A549 (cell line): ENCODE measurements around the gene CRYZL1. TPM values are rescaled to one million over a fixed set of nuclear protein-coding genes. Genes with fewer than 3 reads are reported as not detected.
"Not testable (repeated sequence)": the region's sequence is repeated elsewhere in the genome, so short reads cannot be mapped to it uniquely, and the experiment has no call there.

Experiments
- ATAC-seq, 2 experiments: fragments of 200-7000 bp in 1 of 2; fragments of >200 bp in 1 of 2; cut with Nextera tagmentation in 1 of 2; cut with Tn5 transposase in 1 of 2; 3 replicates each; pipeline versions ENCODE4 v1.8.0 to v1.9.1; 2018 to 2020; ENCODE audit warnings: mild to moderate bottlenecking in 1 of 2, moderate library complexity in 1 of 2
- CTCF ChIA-PET: fragments of 300-600 bp; sonication (Branson Sonifier 250); formaldehyde crosslinking; extraction: SDS; loops from one replicate; lab custom pipeline; 2021; ENCODE audit warnings: antibody characterized with exemption, inconsistent platforms; lab: Yijun Ruan, JAX
- POLR2A ChIA-PET: fragments of 350-600 bp; formaldehyde crosslinking; extraction: SDS; loops from one replicate; lab custom pipeline; 2021; ENCODE audit warnings: antibody characterized with exemption, inconsistent platforms; lab: Yijun Ruan, JAX
- DNase-seq, 2 experiments: peaks; one replicate each; pipeline versions ENCODE4 v3.0.0 to v3.0.0-alpha.2; 2011 to 2016; ENCODE audit warnings: low read depth in 1 of 2, low spot score in 1 of 2
- FAIRE-seq: peaks from 2 replicates; lab custom pipeline; 2011; peaks lifted over from hg19 to GRCh38; lab: Jason Lieb, UNC
- H3K27ac ChIP-seq, 2 experiments: fragments of >200 bp; sonication (Bioruptor Twin); formaldehyde crosslinking; 3 replicates each; pipeline ENCODE4 v1.5.1; 2016 to 2017
- H3K4me1 ChIP-seq: fragments of >200 bp; sonication (Bioruptor Twin); formaldehyde crosslinking; 3 replicates; pipeline ENCODE4 v1.6.1; 2016
- H3K4me2 ChIP-seq: fragments of >200 bp; sonication (Bioruptor Twin); formaldehyde crosslinking; 3 replicates; pipeline ENCODE4 v1.6.1; 2016
- H3K4me3 ChIP-seq: fragments of >200 bp; sonication (Bioruptor Twin); formaldehyde crosslinking; 3 replicates; pipeline ENCODE4 v1.5.1; 2016
- H3K9me3 ChIP-seq: fragments of >200 bp; sonication (Bioruptor Twin); formaldehyde crosslinking; 3 replicates; pipeline ENCODE4 v1.6.1; 2016
- CBX2 ChIP-seq: fragments of 200-600 bp; sonication (generic); IDR thresholded peaks from 2 replicates; pipeline ENCODE4 v1.6.1; 2016; ENCODE audit warnings: low read depth, mild to moderate bottlenecking, borderline replicate concordance
- CBX8 ChIP-seq: fragments of 200-600 bp; sonication (generic); IDR thresholded peaks from 2 replicates; pipeline ENCODE4 v1.6.1; 2016
- CHD2 ChIP-seq: fragments of 150-350 bp; IDR thresholded peaks from 2 replicates; pipeline ENCODE4 v1.6.1; 2014; ENCODE audit warnings: low read length; ENCODE audit not compliant: partially characterized antibody
- EHF ChIP-seq: fragments of 250-450 bp; sonication (Bioruptor Pico); IDR thresholded peaks from 2 replicates; pipeline ENCODE4 v1.5.0; 2020; ENCODE audit warnings: mild to moderate bottlenecking
- ESRRA ChIP-seq: fragments of 150-350 bp; IDR thresholded peaks from 2 replicates; pipeline ENCODE4 v1.6.1; 2014; ENCODE audit warnings: mild to moderate bottlenecking, low read length, borderline replicate concordance
- FOSB ChIP-seq: fragments of 250-450 bp; sonication (Bioruptor Pico); IDR thresholded peaks from 2 replicates; pipeline ENCODE4 v1.5.0; 2020; ENCODE audit warnings: mild to moderate bottlenecking, moderate library complexity
- FOXS1 ChIP-seq: fragments of 250-450 bp; sonication (Bioruptor Pico); IDR thresholded peaks from 2 replicates; pipeline ENCODE4 v1.5.0; 2020; ENCODE audit warnings: mild to moderate bottlenecking, moderate library complexity
- HEYL ChIP-seq: fragments of 250-450 bp; sonication (Bioruptor Pico); IDR thresholded peaks from 2 replicates; pipeline ENCODE4 v1.8.0; 2021; ENCODE audit warnings: mild to moderate bottlenecking, moderate library complexity
- MYC ChIP-seq: IDR thresholded peaks from 2 replicates; pipeline ENCODE4 v1.6.1; 2012; ENCODE audit warnings: mild to moderate bottlenecking, inconsistent platforms, low read length, improper control_type of control experiment, borderline replicate concordance
- NPAS2 ChIP-seq: fragments of 250-450 bp; sonication (Bioruptor Pico); IDR thresholded peaks from 2 replicates; pipeline ENCODE4 v1.8.0; 2022; ENCODE audit warnings: mild to moderate bottlenecking, moderate library complexity, borderline replicate concordance
- RARB ChIP-seq: fragments of 250-450 bp; sonication (Bioruptor Pico); IDR thresholded peaks from 2 replicates; pipeline ENCODE4 v1.8.0; 2021; ENCODE audit warnings: mild to moderate bottlenecking, moderate library complexity
- SREBF2 ChIP-seq: fragments of 450-650 bp; IDR thresholded peaks from 2 replicates; pipeline ENCODE4 v1.6.1; 2014; ENCODE audit warnings: mild to moderate bottlenecking, moderate library complexity
- TFCP2L1 ChIP-seq: fragments of 250-450 bp; sonication (Bioruptor Pico); IDR thresholded peaks from 2 replicates; pipeline ENCODE4 v1.5.0; 2021; ENCODE audit warnings: mild to moderate bottlenecking
- ZNF302 ChIP-seq: fragments of 250-450 bp; sonication (Bioruptor Pico); IDR thresholded peaks from 2 replicates; pipeline ENCODE4 v1.9.0; 2021; ENCODE audit warnings: inconsistent platforms, mild to moderate bottlenecking, moderate library complexity
- ZSCAN20 ChIP-seq: fragments of 250-450 bp; sonication (Bioruptor Pico); IDR thresholded peaks from 2 replicates; pipeline ENCODE4 v1.8.0; 2022; ENCODE audit warnings: mild to moderate bottlenecking, moderate library complexity
- WGBS: methylation state at CpG from one replicate; pipeline ENCODE4 v1.1.6; 2017; ENCODE audit errors: missing lambda C conversion rate; 5-methylcytosine and 5-hydroxymethylcytosine counted together
- polyA plus RNA-seq, 4 experiments: library from polyadenylated mRNA; depleted of rRNA in 3 of 4; stranded (reverse); fragments of >200 nt; fragmentation: RNase III in 1 of 4; extraction: RNeasy Plus Mini Kit Qiagen cat#74134 plus additional on column Dnase treatment in 1 of 4; gene quantifications; 2 replicates in 3 of 4; 3 replicates in 1 of 4; pipeline ENCODE4 v1.2.3, GENCODE V29; 2011 to 2017
- TF ChIP-seq, protein P1 (sequence below): fragments of >200 bp; sonication (Bioruptor Twin); formaldehyde crosslinking; IDR thresholded peaks from 3 replicates; pipeline ENCODE4 v1.5.1; 2016
- TF ChIP-seq, protein P2 (sequence below): fragments of 450-650 bp; IDR thresholded peaks from 2 replicates; pipeline ENCODE4 v1.6.1; 2014; ENCODE audit warnings: antibody characterized with exemption
- TF ChIP-seq, protein P3 (sequence below): IDR thresholded peaks from 2 replicates; pipeline ENCODE4 v1.6.1; 2012; ENCODE audit warnings: low read depth, borderline replicate concordance
- TF ChIP-seq, protein P4 (sequence below): fragments of 150-350 bp; IDR thresholded peaks from 2 replicates; pipeline ENCODE4 v1.6.1; 2014; ENCODE audit warnings: low read depth, mild to moderate bottlenecking, low read length
- TF ChIP-seq, protein P5 (sequence below): fragments of >200 bp; sonication (Bioruptor Twin); formaldehyde crosslinking; IDR thresholded peaks from 3 replicates; pipeline ENCODE4 v1.6.1; 2016
- TF ChIP-seq, protein P6 (sequence below): IDR thresholded peaks from 2 replicates; pipeline ENCODE4 v1.6.1; 2012
- TF ChIP-seq, protein P7 (sequence below): IDR thresholded peaks from 2 replicates; pipeline ENCODE4 v1.6.1; 2012

The CRYZL1 gene
- polyA plus RNA-seq, 2 of the 4 experiments (the other 2 are of a cell fraction), result 15.2 to 38.9 TPM

DNA sequence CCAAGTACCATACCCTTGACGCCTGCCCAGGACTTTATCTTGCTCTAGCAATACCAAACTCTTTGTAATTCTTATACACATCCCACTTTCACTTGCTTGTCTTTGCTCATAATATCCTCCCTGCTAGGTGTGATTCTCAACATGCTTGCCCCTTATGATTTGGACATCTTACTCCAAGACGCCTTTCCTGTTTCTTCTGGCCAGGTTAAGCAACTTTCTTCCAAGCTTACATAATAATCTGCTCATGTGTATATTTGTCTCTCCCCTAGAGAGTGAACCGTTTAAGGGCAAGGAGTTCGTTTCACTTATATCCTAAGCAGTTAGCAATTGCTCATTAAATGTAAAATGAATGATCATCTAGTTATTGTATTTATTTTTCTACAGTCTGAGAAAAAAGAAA is 21.8 kb downstream of the CRYZL1 start (continued):
- TF ChIP-seq, protein P1, sequence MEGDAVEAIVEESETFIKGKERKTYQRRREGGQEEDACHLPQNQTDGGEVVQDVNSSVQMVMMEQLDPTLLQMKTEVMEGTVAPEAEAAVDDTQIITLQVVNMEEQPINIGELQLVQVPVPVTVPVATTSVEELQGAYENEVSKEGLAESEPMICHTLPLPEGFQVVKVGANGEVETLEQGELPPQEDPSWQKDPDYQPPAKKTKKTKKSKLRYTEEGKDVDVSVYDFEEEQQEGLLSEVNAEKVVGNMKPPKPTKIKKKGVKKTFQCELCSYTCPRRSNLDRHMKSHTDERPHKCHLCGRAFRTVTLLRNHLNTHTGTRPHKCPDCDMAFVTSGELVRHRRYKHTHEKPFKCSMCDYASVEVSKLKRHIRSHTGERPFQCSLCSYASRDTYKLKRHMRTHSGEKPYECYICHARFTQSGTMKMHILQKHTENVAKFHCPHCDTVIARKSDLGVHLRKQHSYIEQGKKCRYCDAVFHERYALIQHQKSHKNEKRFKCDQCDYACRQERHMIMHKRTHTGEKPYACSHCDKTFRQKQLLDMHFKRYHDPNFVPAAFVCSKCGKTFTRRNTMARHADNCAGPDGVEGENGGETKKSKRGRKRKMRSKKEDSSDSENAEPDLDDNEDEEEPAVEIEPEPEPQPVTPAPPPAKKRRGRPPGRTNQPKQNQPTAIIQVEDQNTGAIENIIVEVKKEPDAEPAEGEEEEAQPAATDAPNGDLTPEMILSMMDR, result no peak

DNA sequence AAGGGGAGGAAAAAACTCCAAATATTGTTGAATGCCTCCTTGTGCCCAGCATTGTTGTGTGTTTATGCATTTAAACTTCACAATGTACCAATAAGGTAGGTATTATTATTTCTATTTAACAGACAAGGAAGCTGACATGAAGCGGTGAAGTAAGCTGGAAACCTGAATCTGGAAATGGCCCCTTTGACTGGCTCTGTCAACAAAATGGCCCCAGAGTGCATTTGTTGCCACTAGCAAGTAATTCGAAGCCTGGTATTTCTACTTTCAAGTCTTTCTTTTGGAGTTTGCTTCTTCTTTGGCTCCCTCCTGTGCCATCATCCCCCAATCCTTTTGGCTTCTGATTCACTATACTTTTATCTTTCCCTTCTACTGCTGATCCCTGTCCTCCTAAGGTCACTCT is 23.1 kb downstream of the CRYZL1 start:
- TF ChIP-seq FOXS1 (no peak), CBX8 (no peak), RARB (no peak), HEYL (no peak), CBX2 (no peak)
- TF ChIP-seq, protein P2, sequence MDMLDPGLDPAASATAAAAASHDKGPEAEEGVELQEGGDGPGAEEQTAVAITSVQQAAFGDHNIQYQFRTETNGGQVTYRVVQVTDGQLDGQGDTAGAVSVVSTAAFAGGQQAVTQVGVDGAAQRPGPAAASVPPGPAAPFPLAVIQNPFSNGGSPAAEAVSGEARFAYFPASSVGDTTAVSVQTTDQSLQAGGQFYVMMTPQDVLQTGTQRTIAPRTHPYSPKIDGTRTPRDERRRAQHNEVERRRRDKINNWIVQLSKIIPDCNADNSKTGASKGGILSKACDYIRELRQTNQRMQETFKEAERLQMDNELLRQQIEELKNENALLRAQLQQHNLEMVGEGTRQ, result no peak
- Histone ChIP-seq H3K4me1 (no peaks in the 10 kb centered on the region), H3K27ac (no peak overlapping the region), H3K4me3 (no peak overlapping the region), H3K9me3 (no peaks in the 10 kb centered on the region), H3K4me2 (no peak overlapping the region)
- CTCF ChIA-PET, result interaction anchor here (1.0 to 1.3 kb wide), 2 partner anchors 9 to 13 kb away, joined by 3 to 5 read pairs; no protein-coding TSS in a partner anchor
- no peak for ATAC-seq
- no peak for DNase-seq
- FAIRE-seq, result no peak
- WGBS, result 95% methylated on average over 2 of the region's 2 CpGs
- POLR2A ChIA-PET, result no interaction called here

DNA sequence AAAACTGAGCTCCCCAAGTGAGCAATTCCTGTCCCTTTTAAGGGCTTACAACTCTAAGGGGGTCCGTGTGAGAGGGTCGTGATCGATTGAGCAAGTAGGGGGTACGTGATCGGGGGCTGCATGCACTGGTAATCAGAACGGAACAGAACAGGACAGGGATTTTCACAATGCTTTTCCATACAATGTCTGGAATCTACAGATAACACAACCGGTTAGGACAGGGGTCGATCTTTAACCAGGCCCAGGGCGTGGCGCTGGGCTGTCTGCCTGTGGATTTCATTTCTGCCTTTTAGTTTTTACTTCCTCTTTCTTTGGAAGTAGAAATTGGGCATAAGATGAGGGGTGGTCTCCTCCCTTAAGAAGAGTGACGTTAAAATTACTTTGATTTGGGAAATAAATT is 24.0 kb downstream of the CRYZL1 start:
- H3K4me2 ChIP-seq, H3K27ac ChIP-seq, FAIRE-seq, H3K4me3 ChIP-seq, CTCF ChIA-PET, H3K9me3 ChIP-seq, DNase-seq, H3K4me1 ChIP-seq, ATAC-seq, POLR2A ChIA-PET: not testable (repeated sequence)
- WGBS, result 89% methylated on average over 11 of the region's 11 CpGs

DNA sequence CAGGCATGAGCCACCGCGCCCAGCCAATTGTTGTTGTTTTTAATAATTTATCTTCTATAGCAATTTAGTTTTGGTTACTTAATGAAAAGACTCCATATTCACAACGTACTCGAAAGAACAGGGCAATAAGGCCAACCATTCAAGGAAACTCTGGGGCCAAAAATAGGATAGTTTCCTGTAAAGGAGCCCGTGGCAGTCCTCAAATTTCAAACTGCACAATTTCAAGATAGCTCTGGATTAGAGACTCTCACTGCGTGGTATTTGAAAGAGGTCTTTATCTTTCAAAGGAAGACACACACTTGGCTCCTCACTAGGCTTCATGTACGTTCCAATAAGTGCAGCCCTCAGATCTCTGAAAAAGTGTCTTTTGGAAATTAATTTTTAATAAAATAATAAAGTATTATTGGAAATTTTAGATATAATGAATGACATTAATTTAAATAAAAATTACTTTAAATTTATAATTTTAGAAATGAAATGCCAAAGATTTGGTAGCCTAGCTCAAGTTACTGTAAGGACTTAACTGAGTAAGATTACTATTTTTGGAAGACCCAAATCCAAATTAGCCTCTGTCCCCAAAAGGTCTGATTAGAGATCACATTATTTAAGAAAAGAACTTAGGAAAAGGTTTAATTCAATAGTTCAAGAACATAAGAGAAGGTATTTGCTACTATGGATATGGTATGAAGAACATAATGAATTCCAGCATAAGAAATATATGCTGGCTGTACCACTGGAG is 30.4 kb downstream of the CRYZL1 start:
- 94% methylated on average over 7 of the region's 7 CpGs for WGBS
- ATAC-seq, result no peak
- Histone ChIP-seq H3K9me3 (no peaks in the 10 kb centered on the region), H3K4me3 (no peak overlapping the region), H3K4me2 (no peak overlapping the region), H3K27ac (no peak overlapping the region), H3K4me1 (no peaks in the 10 kb centered on the region)
- no peak for FAIRE-seq
- ChIA-PET POLR2A (no interaction called here), CTCF (no interaction called here)
- DNase-seq, result no peak
- TF ChIP-seq EHF (CRISPR knock-in tag), result no peak
- no peak for TF ChIP-seq SREBF2
- TF ChIP-seq, protein P3, sequence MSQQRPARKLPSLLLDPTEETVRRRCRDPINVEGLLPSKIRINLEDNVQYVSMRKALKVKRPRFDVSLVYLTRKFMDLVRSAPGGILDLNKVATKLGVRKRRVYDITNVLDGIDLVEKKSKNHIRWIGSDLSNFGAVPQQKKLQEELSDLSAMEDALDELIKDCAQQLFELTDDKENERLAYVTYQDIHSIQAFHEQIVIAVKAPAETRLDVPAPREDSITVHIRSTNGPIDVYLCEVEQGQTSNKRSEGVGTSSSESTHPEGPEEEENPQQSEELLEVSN, result no peak
- TF ChIP-seq ESRRA, result no peak
- TF ChIP-seq TFCP2L1 (CRISPR knock-in tag), result no peak
- TF ChIP-seq, protein P4, sequence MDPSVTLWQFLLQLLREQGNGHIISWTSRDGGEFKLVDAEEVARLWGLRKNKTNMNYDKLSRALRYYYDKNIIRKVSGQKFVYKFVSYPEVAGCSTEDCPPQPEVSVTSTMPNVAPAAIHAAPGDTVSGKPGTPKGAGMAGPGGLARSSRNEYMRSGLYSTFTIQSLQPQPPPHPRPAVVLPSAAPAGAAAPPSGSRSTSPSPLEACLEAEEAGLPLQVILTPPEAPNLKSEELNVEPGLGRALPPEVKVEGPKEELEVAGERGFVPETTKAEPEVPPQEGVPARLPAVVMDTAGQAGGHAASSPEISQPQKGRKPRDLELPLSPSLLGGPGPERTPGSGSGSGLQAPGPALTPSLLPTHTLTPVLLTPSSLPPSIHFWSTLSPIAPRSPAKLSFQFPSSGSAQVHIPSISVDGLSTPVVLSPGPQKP, result no peak
- TF ChIP-seq, protein P5, sequence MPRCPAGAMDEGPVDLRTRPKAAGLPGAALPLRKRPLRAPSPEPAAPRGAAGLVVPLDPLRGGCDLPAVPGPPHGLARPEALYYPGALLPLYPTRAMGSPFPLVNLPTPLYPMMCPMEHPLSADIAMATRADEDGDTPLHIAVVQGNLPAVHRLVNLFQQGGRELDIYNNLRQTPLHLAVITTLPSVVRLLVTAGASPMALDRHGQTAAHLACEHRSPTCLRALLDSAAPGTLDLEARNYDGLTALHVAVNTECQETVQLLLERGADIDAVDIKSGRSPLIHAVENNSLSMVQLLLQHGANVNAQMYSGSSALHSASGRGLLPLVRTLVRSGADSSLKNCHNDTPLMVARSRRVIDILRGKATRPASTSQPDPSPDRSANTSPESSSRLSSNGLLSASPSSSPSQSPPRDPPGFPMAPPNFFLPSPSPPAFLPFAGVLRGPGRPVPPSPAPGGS, result no peak
- TF ChIP-seq ZSCAN20 (CRISPR knock-in tag), result no peak
- TF ChIP-seq, protein P6, sequence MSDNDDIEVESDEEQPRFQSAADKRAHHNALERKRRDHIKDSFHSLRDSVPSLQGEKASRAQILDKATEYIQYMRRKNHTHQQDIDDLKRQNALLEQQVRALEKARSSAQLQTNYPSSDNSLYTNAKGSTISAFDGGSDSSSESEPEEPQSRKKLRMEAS, result no peak
- no peak for TF ChIP-seq FOSB
- no peak for TF ChIP-seq NPAS2 (CRISPR knock-in tag)
- no peak for TF ChIP-seq CHD2
- no peak for TF ChIP-seq MYC
- TF ChIP-seq ZNF302 (CRISPR knock-in tag), result no peak
- TF ChIP-seq, protein P7, sequence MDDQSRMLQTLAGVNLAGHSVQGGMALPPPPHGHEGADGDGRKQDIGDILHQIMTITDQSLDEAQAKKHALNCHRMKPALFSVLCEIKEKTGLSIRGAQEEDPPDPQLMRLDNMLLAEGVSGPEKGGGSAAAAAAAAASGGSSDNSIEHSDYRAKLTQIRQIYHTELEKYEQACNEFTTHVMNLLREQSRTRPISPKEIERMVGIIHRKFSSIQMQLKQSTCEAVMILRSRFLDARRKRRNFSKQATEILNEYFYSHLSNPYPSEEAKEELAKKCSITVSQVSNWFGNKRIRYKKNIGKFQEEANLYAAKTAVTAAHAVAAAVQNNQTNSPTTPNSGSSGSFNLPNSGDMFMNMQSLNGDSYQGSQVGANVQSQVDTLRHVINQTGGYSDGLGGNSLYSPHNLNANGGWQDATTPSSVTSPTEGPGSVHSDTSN, result no peak
- TF ChIP-seq, protein P2, result no peak
